ENCODE measurements around the gene RELA.

DNA sequence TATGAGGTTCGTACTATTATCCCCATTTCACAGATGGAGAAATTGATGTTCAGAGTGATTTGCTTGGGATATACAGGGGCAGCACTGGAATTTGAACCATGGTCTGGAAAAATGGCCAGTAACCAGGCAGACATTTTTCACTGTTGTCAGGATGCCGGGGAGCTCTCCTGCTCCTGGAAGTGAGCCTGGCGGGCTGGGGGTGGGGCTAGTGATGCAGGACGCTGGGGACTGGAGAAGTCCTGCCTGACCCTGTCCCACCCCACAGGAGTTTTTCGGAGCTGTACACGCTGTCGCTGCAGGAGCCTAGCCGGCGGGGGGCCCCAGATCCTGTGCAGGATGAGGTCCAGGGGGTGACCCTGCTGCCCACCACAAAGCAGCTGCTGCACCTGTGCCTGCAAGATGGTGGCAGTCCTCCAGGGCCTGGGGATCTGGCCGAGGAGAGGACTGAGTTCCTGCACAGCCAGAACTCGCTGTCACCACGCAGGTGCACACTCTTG lies 13.7 kb downstream of the RELA start:
- no peak for TF ChIP-seq CTCF (IDR thresholded peaks at IDR 0.05; ENCODE audit: low read depth, low read length)
- no peak for TF ChIP-seq EZH2phosphoT487 (IDR thresholded peaks at IDR 0.05; ENCODE audit: low read depth)
